ENCODE data around the gene HYCC1. TPM values are rescaled to one million over a fixed set of nuclear protein-coding genes. Genes with fewer than 3 reads are reported as not detected.
A peak's percentile ranks its signal among the peaks of the same experiment; 100 is the strongest.

Gene HYCC1
- total and polyA plus RNA-seq, 9 of the 15 experiments (the other 6 are each of a cell fraction or from before 2014, with no cell fraction given): 11.2 to 40.6 (median 37.9) TPM

GRCh38 chr7:23002698-23003097, 11.2 kb downstream of the HYCC1 start:
- no TSS peak for BruUV-seq (replicated peaks)
- in situ Hi-C loops (cut with MboI) (no loop called here), intact Hi-C loops (cut with micrococcal nuclease) (no loop called here)
- Histone ChIP-seq H3K9ac (ENCODE audit: insufficient read depth in 1 of 2, low read depth in 2 of 2, low read length in 2 of 2) (no peak overlapping the region), H3K4me1 (replicated peaks in 1 of 2; ENCODE audit: control insufficient read depth in 2 of 2, insufficient read depth in 2 of 2, low read length in 2 of 2) (no peaks in the 10 kb centered on the region), H3K9me3 (replicated peaks; ENCODE audit: control insufficient read depth, insufficient read depth, low read depth, low read length) (no peaks in the 10 kb centered on the region), H3K4me2 (ENCODE audit: insufficient read depth, low read length) (no peak overlapping the region), H3K27me3 (ENCODE audit: control insufficient read depth in 2 of 2, insufficient read depth in 2 of 2, low read length in 2 of 2) (no peaks in the 10 kb centered on the region), H3K4me3 (no peak overlapping the region), H2AFZ (ENCODE audit: low read depth, low read length) (no peak overlapping the region), H3K27ac (ENCODE audit: extremely low read depth, low read depth, low read length) (no peak overlapping the region), H3K36me3 (ENCODE audit: control insufficient read depth, insufficient read depth, low read length) (no peaks in the 10 kb centered on the region), H4K20me1 (replicated peaks; ENCODE audit: control insufficient read depth, insufficient read depth, low read length) (no peaks in the 10 kb centered on the region), H3K79me2 (ENCODE audit: control insufficient read depth, insufficient read depth, low read length) (peaks cover 83% of the 10 kb centered on the region), H3K9me1 (ENCODE audit: control insufficient read depth, insufficient read depth, low read length) (no peaks in the 10 kb centered on the region)
- DNase-seq (ENCODE audit: extremely low read depth in 1 of 4, low spot score in 3 of 4) (no peak), ATAC-seq (peak; percentile 66), FAIRE-seq (no peak)
- 94% methylated on average over 2 of the region's 2 CpGs for WGBS (ENCODE audit: insufficient coverage, low coverage, missing lambda C conversion rate)
- ChIA-PET CTCF (ENCODE audit: low intra/inter-chr PET ratio) (no interaction called here), POLR2A (interaction anchor here (1.3 to 3.2 kb wide), 3 partner anchors 9 to 119 kb away, joined by 3 to 12 read pairs (median 4); no protein-coding TSS in a partner anchor)
- TF ChIP-seq PTRF (tag; IDR thresholded peaks at IDR 0.05) (no peak), BCL6 (CRISPR knock-in tag; IDR thresholded peaks at IDR 0.05) (no peak)

- Histone ChIP-seq H3K9ac (ENCODE audit: insufficient read depth in 1 of 2, low read depth in 2 of 2, low read length in 2 of 2) (no peak overlapping the region), H3K9me3 (replicated peaks; ENCODE audit: control insufficient read depth, insufficient read depth, low read depth, low read length) (no peaks in the 10 kb centered on the region), H3K4me2 (ENCODE audit: insufficient read depth, low read length) (no peak overlapping the region), H3K79me2 (ENCODE audit: control insufficient read depth, insufficient read depth, low read length) (peaks cover 77% of the 10 kb centered on the region), H3K27me3 (ENCODE audit: control insufficient read depth in 2 of 2, insufficient read depth in 2 of 2, low read length in 2 of 2) (no peaks in the 10 kb centered on the region), H3K4me1 (replicated peaks in 1 of 2; ENCODE audit: control insufficient read depth in 2 of 2, insufficient read depth in 2 of 2, low read length in 2 of 2) (no peaks in the 10 kb centered on the region), H3K36me3 (ENCODE audit: control insufficient read depth, insufficient read depth, low read length) (no peaks in the 10 kb centered on the region), H4K20me1 (replicated peaks; ENCODE audit: control insufficient read depth, insufficient read depth, low read length) (no peaks in the 10 kb centered on the region), H3K9me1 (ENCODE audit: control insufficient read depth, insufficient read depth, low read length) (no peaks in the 10 kb centered on the region), H2AFZ (ENCODE audit: low read depth, low read length) (no peak overlapping the region), H3K27ac (ENCODE audit: extremely low read depth, low read depth, low read length) (no peak overlapping the region), H3K4me3 (no peak overlapping the region)
- CTCF ChIA-PET (ENCODE audit: low intra/inter-chr PET ratio): no interaction called here
- no peak for DNase-seq (ENCODE audit: extremely low read depth in 1 of 4, low spot score in 3 of 4)
- POLR2A ChIA-PET: interaction anchor here (3.2 kb wide), 1 partner anchor 10 kb away, joined by 12 read pairs; no protein-coding TSS in a partner anchor
- intact Hi-C loops (cut with micrococcal nuclease): no loop called here
- in situ Hi-C loops (cut with MboI): no loop called here
- 60% methylated on average over 1 of the region's 1 CpG for WGBS (ENCODE audit: insufficient coverage, low coverage, missing lambda C conversion rate)
- FAIRE-seq: no peak
- no peak for ATAC-seq
- BruUV-seq (replicated peaks): no TSS peak
- no peak for TF ChIP-seq EWSR1 (IDR thresholded peaks at IDR 0.05; ENCODE audit: borderline replicate concordance, low read depth, partially characterized antibody)
- no peak for TF ChIP-seq USF1 (CRISPR knock-in tag; IDR thresholded peaks at IDR 0.05)
- no peak for TF ChIP-seq BCL6 (CRISPR knock-in tag; IDR thresholded peaks at IDR 0.05)
- no peak for TF ChIP-seq SNRNP70 (optimal IDR thresholded peaks at IDR 0.05; ENCODE audit: low read depth, low read length)
- TF ChIP-seq NR2F6 (CRISPR knock-in tag; IDR thresholded peaks at IDR 0.05): no peak
- TF ChIP-seq ZNF175 (CRISPR knock-in tag; IDR thresholded peaks at IDR 0.05; ENCODE audit: low read depth): no peak
- no peak for TF ChIP-seq POLR2H (tag; IDR thresholded peaks at IDR 0.05; ENCODE audit: low read depth)
- TF ChIP-seq U2AF1 (optimal IDR thresholded peaks at IDR 0.05; ENCODE audit: low read depth, low read length): no peak
- TF ChIP-seq BCLAF1 (IDR thresholded peaks at IDR 0.05; ENCODE audit: borderline replicate concordance in 1 of 2, control insufficient read depth in 1 of 2, low read depth in 2 of 2, low read length in 1 of 2): no peak
- no peak for TF ChIP-seq ESRRB (CRISPR knock-in tag; IDR thresholded peaks at IDR 0.05; ENCODE audit: borderline replicate concordance)
- no peak for TF ChIP-seq JUN (IDR thresholded peaks at IDR 0.05; ENCODE audit: borderline replicate concordance, low read depth, low read length)
- TF ChIP-seq JUN (CRISPR knock-in tag; IDR thresholded peaks at IDR 0.05; ENCODE audit: borderline replicate concordance): no peak
Measured at GRCh38 chr7:23001610-23002009, 12.3 kb downstream of the HYCC1 start.

Measured in K562 (cell line).